T-helper 1 cell treated with Interleukin-12 subunit alpha and Interleukin-12 subunit beta and Interleukin-4 antibody, amounts not matched to agents 30 ng/mL and 1 ng/mL, for 36 hours (primary cell): ENCODE data around the gene SDCBP2. TPM values are rescaled to one million over a fixed set of nuclear protein-coding genes. Genes with fewer than 3 reads are reported as not detected.

Experiments
- intact Hi-C: fragments of 100-400 bp; cut with micrococcal nuclease; formaldehyde crosslinking; loops from one replicate; pipeline ENCODE4 v1.15.1; 2024
- total RNA-seq: library from RNA; stranded (reverse); gene quantifications from 2 replicates; pipeline ENCODE4 v1.2.3, GENCODE V29; 2022

The SDCBP2 gene
- total RNA-seq, 1 donor from 2014 or later: 2.5 TPM

DNA sequence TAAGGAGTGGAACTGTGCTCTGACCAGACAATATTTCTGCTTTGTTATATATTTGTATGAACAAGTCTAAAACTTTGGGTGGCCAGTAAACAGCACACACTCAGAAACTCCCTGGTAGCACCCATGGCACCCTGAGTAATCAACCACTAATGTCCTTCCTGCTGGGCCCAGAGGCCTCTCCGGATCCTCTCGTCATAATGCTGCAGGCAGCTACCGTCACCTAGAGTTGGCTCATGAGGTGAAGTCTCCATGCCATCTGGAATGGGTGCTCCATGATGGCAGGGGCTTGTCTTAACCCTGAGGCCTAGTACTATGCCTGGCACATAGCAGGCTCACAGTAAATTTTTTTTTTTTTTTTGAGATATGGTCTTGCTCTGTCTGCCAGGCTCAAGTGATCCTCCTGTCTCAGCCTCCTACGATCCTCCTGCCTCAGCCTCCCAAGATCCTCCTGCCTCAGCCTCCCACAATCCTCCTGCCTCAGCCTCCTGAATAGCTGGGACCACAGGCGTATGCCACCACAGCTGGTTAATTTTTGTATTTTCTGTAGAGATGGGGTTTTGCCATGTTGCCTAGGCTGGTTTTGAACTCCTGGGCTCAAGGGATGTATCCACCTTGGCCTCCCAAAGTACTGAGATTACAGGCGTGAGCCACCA lies 3.0 kb upstream of the SDCBP2 start:
- intact Hi-C loops: loop anchor here (2.0 kb wide), 1 partner anchor 15 kb away; no protein-coding TSS in a partner anchor

GRCh38 chr20:1331101-1331500 lies 2.2 kb upstream of the SDCBP2 start:
- intact Hi-C loops: loop anchor here (2.0 kb wide), 1 partner anchor 16 kb away; no protein-coding TSS in a partner anchor

DNA sequence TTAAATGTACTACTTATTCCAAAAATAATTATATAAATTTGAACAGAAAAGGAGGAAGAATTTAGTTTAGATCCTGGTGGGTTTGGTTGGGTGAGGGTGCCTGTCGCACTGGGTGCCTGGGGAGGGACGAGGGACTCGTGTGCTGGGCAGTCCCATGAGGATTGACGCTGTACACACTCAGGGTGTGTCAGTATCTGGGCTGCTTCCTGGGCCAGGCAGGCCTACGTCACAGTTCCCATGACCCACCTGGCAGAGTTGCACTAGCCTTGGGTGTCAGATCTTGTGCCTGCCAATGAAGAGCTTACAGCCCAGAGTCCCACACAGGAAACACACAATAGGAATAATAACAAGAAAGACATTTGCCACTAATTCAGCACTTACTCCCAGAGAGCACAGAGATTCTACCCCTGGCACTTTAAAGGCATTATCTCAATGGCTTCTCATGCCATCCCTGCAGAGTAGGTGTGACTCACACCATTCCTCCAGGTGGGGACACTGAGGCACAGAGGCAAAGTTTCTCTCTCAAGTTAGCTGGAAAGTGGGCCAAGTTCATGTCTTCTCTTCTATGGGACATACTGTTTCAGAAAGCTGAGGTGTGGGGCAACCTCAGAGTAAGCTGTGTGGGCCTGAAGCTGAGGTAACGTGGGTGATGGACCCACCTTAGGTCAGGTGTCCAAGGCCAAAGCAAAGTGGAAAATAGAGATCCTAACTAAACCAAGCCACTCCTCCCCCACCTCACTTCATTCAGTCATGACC lies 1.3 kb upstream of the SDCBP2 start:
- intact Hi-C loops: loop anchor here (2.0 kb wide), 1 partner anchor 17 kb away; no protein-coding TSS in a partner anchor

- intact Hi-C loops: loop anchor here (10.0 kb wide), 1 partner anchor 1147 kb away; the partner anchor contains the start of gene SNRPB
These were observed 886 bp downstream of the SDCBP2 start for GRCh38 chr20:1327827-1328679.

DNA sequence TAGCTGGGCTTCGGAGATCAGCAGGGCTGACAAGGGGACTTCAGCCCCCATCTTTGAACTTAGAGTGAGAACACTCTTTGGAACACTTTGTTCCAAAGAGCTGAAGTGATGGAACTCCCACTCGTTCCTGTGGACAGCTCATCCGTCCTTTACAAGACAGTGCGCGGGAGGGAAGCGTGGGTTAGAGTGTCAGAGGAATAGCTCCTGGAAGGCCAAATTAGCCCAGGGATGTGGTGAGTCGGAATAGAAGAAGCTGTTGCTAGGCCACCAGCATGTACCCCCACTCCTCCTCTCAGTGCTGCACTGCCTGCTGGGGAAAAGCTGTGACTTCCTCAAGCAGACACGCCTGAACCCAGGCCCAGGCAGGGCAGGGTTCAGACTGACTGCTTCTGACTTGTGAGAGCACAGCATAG lies 1.7 kb downstream of the SDCBP2 start:
- intact Hi-C loops: loop anchor here (10.0 kb wide), 1 partner anchor 1148 kb away; the partner anchor contains the start of gene SNRPB

DNA sequence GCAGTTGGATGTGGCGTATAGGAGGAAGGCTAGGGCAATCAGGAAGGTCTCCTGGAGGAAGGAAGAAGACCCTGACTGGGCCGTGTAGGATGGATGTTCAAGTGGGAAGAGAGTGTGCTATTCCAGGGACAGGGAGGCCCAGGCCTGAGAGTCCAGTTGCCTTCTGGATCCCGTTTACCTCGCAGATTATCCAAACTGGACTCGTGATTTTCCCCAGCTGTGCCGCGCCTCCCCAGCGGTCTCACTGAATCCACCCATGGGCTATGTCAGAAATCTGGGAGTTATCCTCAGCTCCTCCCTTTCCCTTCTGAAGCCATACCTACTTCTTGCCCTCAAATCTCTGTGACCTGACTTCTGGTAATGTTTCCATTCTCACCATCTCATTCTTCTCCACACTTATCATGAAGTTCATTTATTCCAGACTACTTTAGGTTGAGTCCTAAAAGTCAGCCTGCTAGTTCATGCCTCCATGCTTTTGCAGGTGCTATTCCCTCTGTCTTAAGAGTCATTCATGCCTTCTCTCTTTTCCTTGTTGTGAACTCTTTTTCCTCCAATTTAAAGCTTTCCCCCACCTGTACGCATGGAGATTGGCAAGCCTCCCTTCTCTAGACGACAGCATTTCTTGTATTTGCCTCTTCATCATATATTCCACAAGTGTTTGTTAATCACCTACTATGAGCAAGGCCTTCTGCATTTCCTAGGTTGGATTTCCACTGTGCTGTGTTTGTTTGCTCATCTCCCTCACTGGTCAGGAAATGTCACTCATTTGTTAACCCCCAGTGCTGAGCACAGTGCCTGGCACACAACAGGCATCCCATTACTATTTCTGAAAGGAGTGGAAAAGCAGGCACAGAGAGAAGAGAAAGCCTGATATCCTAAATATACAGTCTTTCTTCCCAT lies 2.7 kb downstream of the SDCBP2 start:
- intact Hi-C loops: loop anchor here (10.0 kb wide), 1 partner anchor 1149 kb away; the partner anchor contains the start of gene SNRPB

GRCh38 chr20:1325173-1326030 lies 3.5 kb downstream of the SDCBP2 start:
- intact Hi-C loops: loop anchor here (1.0 to 10.0 kb wide), 10 partner anchors 24 to 1149 kb away; partner anchors contain the start of genes FAM110A, FKBP1A, NSFL1C and PSMF1

DNA sequence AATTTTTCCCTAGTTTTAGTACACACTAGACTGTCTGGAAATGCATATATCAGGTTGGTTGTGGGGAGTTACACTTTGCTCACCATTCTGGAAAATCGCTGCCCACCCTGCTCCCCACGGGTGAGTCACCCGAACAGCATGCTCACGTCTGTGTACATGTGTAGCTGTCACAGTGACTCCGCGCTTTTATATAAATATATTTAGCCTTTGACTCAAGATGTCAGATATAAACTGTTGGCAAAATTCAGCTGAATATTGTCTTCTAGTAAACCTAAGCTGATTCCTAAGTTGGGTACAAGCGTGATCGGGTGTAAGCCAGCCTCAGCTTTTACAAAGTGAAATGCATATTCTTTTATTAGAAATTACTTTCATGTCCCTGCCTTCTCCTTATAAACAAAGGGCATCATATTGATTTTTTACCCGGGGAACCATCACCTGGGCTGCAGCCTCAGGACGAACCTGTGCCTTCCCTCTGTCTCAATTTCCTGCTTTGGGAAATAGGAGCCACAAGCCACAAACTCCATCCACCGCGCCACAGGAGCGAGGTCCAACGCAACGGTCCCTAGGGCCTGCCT lies 4.3 kb downstream of the SDCBP2 start:
- intact Hi-C loops: loop anchor here (1.0 to 10.0 kb wide), 10 partner anchors 23 to 1150 kb away; partner anchors contain the start of genes FAM110A, FKBP1A, NSFL1C and PSMF1

GRCh38 chr20:1323830-1324597 lies 4.9 kb downstream of the SDCBP2 start:
- intact Hi-C loops: loop anchor here (2.0 to 10.0 kb wide), 2 partner anchors 491 to 1151 kb away; partner anchors contain the start of genes FAM110A and SNRPB

DNA sequence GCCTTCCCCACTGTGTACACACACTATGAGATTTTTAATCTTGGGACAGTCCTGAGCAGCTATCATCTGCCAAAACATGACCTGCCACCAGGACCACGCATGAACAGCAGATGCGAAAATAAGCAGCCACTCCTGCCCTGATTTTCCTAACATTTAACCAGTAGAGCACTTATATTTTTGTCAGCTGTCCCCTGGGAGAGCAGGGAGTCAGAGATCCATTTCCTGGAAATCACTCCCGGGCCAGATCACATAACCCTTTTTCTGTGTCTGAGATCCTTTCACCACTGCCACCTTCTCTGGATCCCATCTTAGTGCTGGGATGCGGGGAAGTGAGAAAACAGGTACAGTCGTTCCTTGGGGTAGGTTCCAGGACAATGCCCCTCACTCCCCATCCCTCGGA lies 5.7 kb downstream of the SDCBP2 start:
- intact Hi-C loops: loop anchor here (10.0 kb wide), 1 partner anchor 1152 kb away; the partner anchor contains the start of gene SNRPB

DNA sequence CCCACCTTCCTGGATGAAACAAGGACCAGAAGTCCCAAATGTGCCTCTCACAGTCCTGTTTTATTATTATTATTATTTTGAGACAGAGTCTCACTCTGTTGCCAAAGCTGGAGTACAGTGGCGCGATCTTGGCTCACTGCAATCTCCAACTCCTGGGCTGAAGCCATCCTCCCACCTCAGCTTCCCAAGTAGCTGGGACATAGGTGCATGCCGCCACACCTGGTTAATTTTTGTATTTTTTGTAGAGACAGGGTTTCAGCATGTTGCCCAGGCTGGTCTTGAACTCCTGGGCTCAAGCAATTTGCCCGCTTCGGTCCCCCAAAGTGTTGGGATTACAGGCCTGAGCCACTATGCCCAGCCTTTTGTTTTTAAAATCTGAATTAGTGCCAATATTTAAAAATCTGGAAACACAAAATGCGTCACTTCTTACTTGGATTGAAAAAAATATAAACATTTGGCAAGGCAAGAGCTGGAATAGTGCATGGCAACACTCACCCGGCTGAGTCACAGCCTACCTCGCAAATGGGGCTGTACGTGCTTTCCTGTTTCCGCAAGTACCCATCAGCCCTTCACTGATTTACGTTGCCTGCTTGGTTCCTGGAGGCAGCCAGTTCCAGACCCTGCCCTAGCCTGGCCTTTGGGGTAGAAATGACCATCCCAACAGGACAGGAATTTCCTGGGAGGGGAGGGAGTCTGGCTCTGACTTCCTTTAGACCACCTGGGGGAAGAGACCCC lies 6.3 kb downstream of the SDCBP2 start:
- intact Hi-C loops: loop anchor here (10.0 kb wide), 1 partner anchor 1152 kb away; the partner anchor contains the start of gene SNRPB

GRCh38 chr20:1321654-1321939 lies 7.3 kb downstream of the SDCBP2 start:
- intact Hi-C loops: loop anchor here (10.0 kb wide), 1 partner anchor 1153 kb away; the partner anchor contains the start of gene SNRPB

DNA sequence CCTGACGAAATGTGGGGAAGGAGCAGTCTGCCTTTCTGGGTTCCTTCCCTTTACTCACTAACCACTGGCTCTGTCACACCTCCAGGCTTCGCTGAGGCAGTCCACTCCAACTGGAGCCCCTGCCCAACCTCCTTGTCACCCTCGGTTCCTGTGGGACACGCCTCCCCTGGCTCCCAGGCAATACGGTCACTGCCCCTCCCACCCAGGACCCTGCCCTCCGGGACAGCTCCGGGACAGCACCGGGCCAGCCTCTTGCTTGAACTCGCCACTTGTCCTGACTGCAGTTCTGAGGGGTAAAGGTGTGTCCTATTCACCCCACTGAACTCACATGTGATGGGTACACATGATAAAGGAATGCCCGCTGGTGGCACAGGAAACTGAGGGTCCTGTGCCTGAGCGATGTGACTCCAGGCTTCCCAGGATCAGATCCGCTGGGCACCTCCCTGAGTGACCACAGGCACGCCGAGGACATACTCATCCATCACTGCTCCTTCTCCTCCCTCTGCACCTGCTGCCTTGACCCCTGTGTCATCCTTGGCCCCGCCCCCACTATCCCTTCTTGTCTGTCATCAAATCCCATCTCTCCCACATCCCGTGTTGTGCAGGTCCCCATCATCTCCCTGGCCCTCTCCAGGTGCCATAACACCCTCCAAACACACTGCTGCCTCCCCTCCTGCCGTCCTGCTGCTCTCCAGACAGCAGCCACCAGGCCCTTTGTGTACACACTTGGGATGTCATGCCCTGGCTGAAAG lies 7.9 kb downstream of the SDCBP2 start:
- intact Hi-C loops: loop anchor here (10.0 kb wide), 1 partner anchor 1154 kb away; the partner anchor contains the start of gene SNRPB

DNA sequence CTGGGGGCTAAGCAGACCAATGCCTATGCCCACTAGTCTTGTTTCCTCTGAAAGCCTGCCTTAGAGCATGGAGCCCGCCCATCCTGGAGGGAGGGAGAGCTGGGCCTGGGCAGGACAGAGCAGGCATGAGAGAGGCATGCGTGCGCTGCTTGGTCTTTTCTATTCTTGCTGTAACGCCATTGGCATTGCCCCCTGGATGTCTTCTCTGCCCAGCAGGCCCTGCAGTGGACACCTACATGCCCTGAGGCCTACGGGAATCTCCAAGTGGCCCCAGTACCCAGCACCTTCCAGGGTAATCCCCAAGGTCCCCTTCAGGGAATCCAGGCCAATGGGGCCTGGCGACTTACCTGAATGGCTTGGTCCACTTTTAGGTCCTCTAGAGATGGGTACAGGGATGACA lies 8.9 kb downstream of the SDCBP2 start:
- intact Hi-C loops: loop anchor here (10.0 kb wide), 1 partner anchor 1155 kb away; the partner anchor contains the start of gene SNRPB

- intact Hi-C loops: no loop called here
These were observed 9.5 kb downstream of the SDCBP2 start for GRCh38 chr20:1319462-1319861.

GRCh38 chr20:1319051-1319450 lies 9.9 kb downstream of the SDCBP2 start:
- intact Hi-C loops: no loop called here
